Adrenal gland (tissue), 12 donors: ENCODE measurements around the gene GRM5. TPM values are rescaled to one million over a fixed set of nuclear protein-coding genes. Genes with fewer than 3 reads are reported as not detected.

ENCODE experiments used
- DNase-seq, 7 donors: peaks; one replicate each; pipeline ENCODE4 v3.0.0-alpha.2; 2019 to 2020
- H3K27ac ChIP-seq, 5 donors: fragments of 200-600 bp; sonication (generic) in 4 of 5; 1 replicate in 3 of 5; 2 replicates in 2 of 5; pipeline versions ENCODE4 v1.5.1 to v1.8.0; 2016 to 2020; ENCODE audit warnings: mild to moderate bottlenecking in 1 of 5
- H3K27me3 ChIP-seq: fragments of 200-600 bp; 2 replicates; pipeline ENCODE4 v1.8.0; 2021
- H3K36me3 ChIP-seq, 2 donors: fragments of 200-600 bp; replicated peaks in 1 of 2; 1 replicate in 1 of 2; 2 replicates in 1 of 2; pipeline versions ENCODE4 v1.5.1 to v1.8.0; 2018 to 2022
- H3K4me1 ChIP-seq, 2 donors: fragments of 200-600 bp; replicated peaks in 1 of 2; 1 replicate in 1 of 2; 2 replicates in 1 of 2; pipeline versions ENCODE4 v1.5.1 to v1.8.0; 2018 to 2021
- H3K4me3 ChIP-seq, 4 donors: fragments of 200-600 bp; sonication (generic) in 3 of 4; one replicate each; pipeline ENCODE4 v1.5.1; 2016 to 2018
- H3K9me3 ChIP-seq, 3 donors: fragments of 200-600 bp; sonication (generic) in 1 of 3; replicated peaks in 1 of 3; 1 replicate in 2 of 3; 2 replicates in 1 of 3; pipeline versions ENCODE4 v1.5.1 to v1.8.0; 2016 to 2021
- POLR2A ChIP-seq, 2 donors: fragments of 450-650 bp; IDR thresholded peaks; one replicate each; pipeline ENCODE4 v1.6.1; 2017; ENCODE audit warnings: antibody characterized with exemption in 2 of 2, mild to moderate bottlenecking in 2 of 2, moderate library complexity in 1 of 2
- WGBS, 4 donors: extraction: QIAGEN DNeasy Blood & Tissue Kit in 2 of 4; methylation state at CpG; one replicate each; pipeline versions ENCODE4 v1.1.5 to v1.1.7; 2013 to 2017; 5-methylcytosine and 5-hydroxymethylcytosine counted together
- intact Hi-C, 2 donors: fragments of 100-400 bp; cut with DNase I; formaldehyde crosslinking; loops; one replicate each; pipeline versions ENCODE4 v1.14.1 to v1.15.0; 2022 to 2023
- polyA plus RNA-seq, 3 donors: library from polyadenylated mRNA; stranded (reverse); fragments of 200-250 nt in 2 of 3; fragments of 350-450 nt in 1 of 3; fragmentation: Illumina TruSeq in 1 of 3; extraction: RNeasy Lipid Tissue Mini Kit (QIAGEN cat#74804) in 1 of 3; gene quantifications; one replicate each; pipeline ENCODE4 v1.2.3, GENCODE V29; 2013 to 2014
- total RNA-seq, 9 donors: library from RNA; depleted of rRNA in 4 of 9; stranded (reverse); fragments of >200 nt in 4 of 9; fragments of 120-200 nt in 1 of 9; fragmentation: NEBNext Ultra II Directional in 1 of 9; extraction: Animal tissue kit (Norgen Biotek cat#: 25700) in 1 of 9; gene quantifications; one replicate each; pipeline versions ENCODE4 v1.1.0 to v1.2.4, GENCODE V29; 2013 to 2023
- TF ChIP-seq, protein P1 (sequence below), 6 experiments: fragments of 450-650 bp in 4 of 6; fragments of 200-600 bp in 2 of 6; sonication (generic) in 1 of 6; IDR thresholded peaks; 1 replicate in 5 of 6; 2 replicates in 1 of 6; pipeline versions ENCODE4 v1.5.1 to v1.8.0; 2016 to 2021; ENCODE audit warnings: antibody characterized with exemption in 6 of 6, mild to moderate bottlenecking in 2 of 6, moderate library complexity in 1 of 6
- donor health status: healthy with polysubstance abuse.
- donor health status: Bipolar disorder and iron deficiency.
- donor health status: DM: yes; HTN: yes; CAD: no.
- donor health status: DM: no; HTN: no; CAD: no.
- donor health status: DM: no; HTN: no; CAD: no.
- donor health status: DM: yes; HTN: yes; CAD: no.

Gene GRM5
- total and polyA plus RNA-seq, 12 donors: under 0.01 to 0.33 (median 0.17) TPM; not detected in 8

DNA sequence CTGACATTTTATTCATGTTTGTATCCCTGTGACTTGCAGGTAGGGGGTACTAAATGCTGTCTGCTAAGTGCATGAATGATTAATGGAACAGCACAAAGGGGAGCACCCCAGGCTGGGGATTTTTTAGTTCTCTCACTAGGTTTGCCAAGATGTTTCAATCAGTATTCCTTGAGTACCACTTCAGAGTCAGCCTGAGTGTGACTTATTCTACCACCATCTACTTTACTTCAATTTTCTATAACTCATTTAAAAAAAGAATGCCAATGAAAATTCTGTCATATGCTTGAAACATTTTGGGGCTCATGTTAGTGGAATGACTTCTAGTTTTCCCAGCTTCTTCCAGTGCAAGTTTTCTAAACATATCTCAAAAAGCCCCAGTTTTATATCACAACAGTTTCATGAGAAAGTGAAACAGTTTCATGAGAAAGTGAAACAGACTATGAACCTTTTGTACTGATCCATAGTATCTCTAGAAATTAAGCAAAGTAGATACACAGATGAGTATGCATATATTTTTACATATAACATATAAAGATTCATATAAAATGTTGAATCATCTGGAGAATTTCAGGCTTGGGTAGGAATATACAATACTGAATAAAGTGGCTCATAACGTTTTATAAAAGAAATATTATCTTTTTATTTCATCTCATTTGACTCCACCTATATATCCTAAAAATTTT is 252.4 kb downstream of the GRM5 start:
- no peaks in the 10 kb centered on the region for H3K36me3 ChIP-seq
- H3K4me3 ChIP-seq: no peak overlapping the region
- no peaks in the 10 kb centered on the region for H3K4me1 ChIP-seq
- no peaks in the 10 kb centered on the region for H3K9me3 ChIP-seq
- TF ChIP-seq, protein P1, sequence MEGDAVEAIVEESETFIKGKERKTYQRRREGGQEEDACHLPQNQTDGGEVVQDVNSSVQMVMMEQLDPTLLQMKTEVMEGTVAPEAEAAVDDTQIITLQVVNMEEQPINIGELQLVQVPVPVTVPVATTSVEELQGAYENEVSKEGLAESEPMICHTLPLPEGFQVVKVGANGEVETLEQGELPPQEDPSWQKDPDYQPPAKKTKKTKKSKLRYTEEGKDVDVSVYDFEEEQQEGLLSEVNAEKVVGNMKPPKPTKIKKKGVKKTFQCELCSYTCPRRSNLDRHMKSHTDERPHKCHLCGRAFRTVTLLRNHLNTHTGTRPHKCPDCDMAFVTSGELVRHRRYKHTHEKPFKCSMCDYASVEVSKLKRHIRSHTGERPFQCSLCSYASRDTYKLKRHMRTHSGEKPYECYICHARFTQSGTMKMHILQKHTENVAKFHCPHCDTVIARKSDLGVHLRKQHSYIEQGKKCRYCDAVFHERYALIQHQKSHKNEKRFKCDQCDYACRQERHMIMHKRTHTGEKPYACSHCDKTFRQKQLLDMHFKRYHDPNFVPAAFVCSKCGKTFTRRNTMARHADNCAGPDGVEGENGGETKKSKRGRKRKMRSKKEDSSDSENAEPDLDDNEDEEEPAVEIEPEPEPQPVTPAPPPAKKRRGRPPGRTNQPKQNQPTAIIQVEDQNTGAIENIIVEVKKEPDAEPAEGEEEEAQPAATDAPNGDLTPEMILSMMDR (IDR thresholded peaks at IDR 0.05): no peak
- no peak for TF ChIP-seq POLR2A (IDR thresholded peaks at IDR 0.05)
- 38 to 52% (median 47%) methylated on average over 1 of the region's 1 CpG for WGBS, 4 donors
- intact Hi-C loops: no loop called here
- DNase-seq: no peak
- H3K27me3 ChIP-seq: no peaks in the 10 kb centered on the region
- no peak overlapping the region for H3K27ac ChIP-seq

DNA sequence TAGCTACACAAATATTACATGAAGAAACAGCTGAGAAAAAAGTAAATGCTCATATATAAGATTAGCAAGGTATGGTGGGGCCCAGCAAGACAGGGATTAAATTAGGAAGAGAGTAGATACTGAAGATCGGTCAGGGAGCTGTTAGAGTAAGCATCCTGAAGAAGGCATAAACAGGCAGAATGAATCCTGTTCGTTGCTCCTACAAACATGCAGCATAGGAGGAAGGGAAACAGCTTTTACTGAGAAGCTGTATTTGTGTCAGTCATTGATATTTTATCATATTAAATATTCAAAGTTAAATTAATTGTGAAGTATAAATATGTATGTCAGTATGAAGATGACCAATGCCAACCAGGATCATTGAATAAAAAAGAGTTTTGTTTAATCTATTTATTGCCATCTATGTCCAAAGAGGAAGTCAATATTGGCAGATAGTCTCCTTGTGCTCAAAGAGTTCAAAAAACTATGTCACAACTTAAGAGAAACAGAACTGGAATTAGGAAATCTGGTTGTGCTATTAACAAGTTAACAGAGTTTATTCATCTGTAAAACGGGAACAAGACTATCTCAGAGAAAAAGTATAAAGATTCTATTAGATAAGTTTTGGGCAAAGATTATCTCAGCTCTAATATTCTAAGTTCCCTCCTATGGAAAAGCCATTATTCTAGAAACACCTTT is 255.2 kb downstream of the GRM5 start:
- WGBS, 4 donors: 46 to 68% (median 57%) methylated on average over 3 of the region's 3 CpGs
- no peaks in the 10 kb centered on the region for H3K4me1 ChIP-seq
- no peak overlapping the region for H3K4me3 ChIP-seq
- H3K27ac ChIP-seq: no peak overlapping the region
- H3K36me3 ChIP-seq: no peaks in the 10 kb centered on the region
- no peak for DNase-seq
- no peaks in the 10 kb centered on the region for H3K9me3 ChIP-seq
- no peaks in the 10 kb centered on the region for H3K27me3 ChIP-seq
- intact Hi-C loops: no loop called here
- TF ChIP-seq, protein P1 (IDR thresholded peaks at IDR 0.05): no peak
- no peak for TF ChIP-seq POLR2A (IDR thresholded peaks at IDR 0.05)

DNA sequence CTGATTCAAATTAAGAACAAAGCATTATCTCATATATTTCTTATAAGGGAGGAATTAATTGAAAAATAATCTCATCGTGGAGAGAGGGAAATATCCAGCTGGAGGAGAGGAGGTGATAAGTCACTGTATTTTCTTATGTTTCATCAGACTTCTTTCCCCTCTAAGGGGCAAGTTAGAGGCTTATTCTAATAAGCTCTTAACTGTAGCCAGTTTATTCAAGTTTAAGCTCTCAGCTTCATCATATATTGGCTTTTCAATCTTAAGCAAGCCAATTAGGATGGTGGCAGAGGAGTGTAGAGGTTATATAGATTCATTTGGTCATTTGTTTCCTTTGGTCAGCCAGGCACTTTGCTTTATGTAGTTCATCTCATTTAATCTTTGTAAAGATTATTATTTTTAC is 256.7 kb downstream of the GRM5 start:
- 42 to 64% (median 52%) methylated on average over 1 of the region's 1 CpG for WGBS, 4 donors

DNA sequence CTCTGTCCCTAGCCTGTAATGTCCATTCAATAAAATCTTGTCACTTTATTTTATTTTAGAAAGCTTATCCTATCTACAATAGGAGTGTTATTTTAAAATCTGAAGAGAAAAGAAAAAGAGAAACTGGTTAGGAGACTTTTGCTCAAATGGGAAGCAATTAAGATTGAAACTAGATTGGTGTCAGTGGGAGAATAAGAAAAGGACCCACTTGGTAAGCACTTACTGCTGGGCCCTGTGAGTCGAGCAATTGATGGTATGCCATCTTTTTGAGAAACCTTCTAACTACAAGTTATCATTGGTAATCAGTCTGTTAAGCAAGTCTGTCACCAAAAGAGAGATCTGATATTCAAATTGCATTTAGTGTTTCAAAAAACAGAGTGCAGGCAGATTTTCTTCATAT is 258.4 kb downstream of the GRM5 start:
- H3K27ac ChIP-seq: no peak overlapping the region
- no peaks in the 10 kb centered on the region for H3K27me3 ChIP-seq
- DNase-seq: no peak
- H3K9me3 ChIP-seq: no peaks in the 10 kb centered on the region
- no peaks in the 10 kb centered on the region for H3K36me3 ChIP-seq
- H3K4me3 ChIP-seq: no peak overlapping the region
- intact Hi-C loops: no loop called here
- no peak for TF ChIP-seq POLR2A (IDR thresholded peaks at IDR 0.05)
- TF ChIP-seq, protein P1 (IDR thresholded peaks at IDR 0.05): no peak
- H3K4me1 ChIP-seq: no peaks in the 10 kb centered on the region
- 60 to 76% (median 66%) methylated on average over 1 of the region's 1 CpG for WGBS, 4 donors

More for the DNA sequence above, 256.7 kb downstream of the GRM5 start:
- intact Hi-C loops: no loop called here
- H3K27ac ChIP-seq: no peak overlapping the region
- no peaks in the 10 kb centered on the region for H3K27me3 ChIP-seq
- no peak overlapping the region for H3K4me3 ChIP-seq
- H3K36me3 ChIP-seq: no peaks in the 10 kb centered on the region
- H3K4me1 ChIP-seq: no peaks in the 10 kb centered on the region
- DNase-seq: no peak
- no peak for TF ChIP-seq POLR2A (IDR thresholded peaks at IDR 0.05)
- TF ChIP-seq, protein P1 (IDR thresholded peaks at IDR 0.05): no peak
- no peaks in the 10 kb centered on the region for H3K9me3 ChIP-seq
